NCI-H2029 (cell line): ENCODE data around the gene TOX2.

Experiments used
- DNase-seq: peaks from one replicate; lab custom pipeline; 2025; lab: John Stamatoyannopoulos, UW

TOX2 gene

GRCh38 chr20:44080064-44080463 is 165.4 kb downstream of the TOX2 start:
- DNase-seq: no peak

GRCh38 chr20:44080646-44081267 is 166.1 kb downstream of the TOX2 start:
- DNase-seq: peak; percentile 41

GRCh38 chr20:44081476-44081875 is 166.8 kb downstream of the TOX2 start:
- no peak for DNase-seq

GRCh38 chr20:44081888-44082287 is 167.2 kb downstream of the TOX2 start:
- DNase-seq: no peak

- DNase-seq: peak; percentile 56
These were observed 168.7 kb downstream of the TOX2 start for GRCh38 chr20:44083220-44083933.

GRCh38 chr20:44084439-44084838 is 169.8 kb downstream of the TOX2 start:
- DNase-seq: no peak

- no peak for DNase-seq
These were observed 170.2 kb downstream of the TOX2 start for GRCh38 chr20:44084891-44085290.

GRCh38 chr20:44085616-44086434 is 171.2 kb downstream of the TOX2 start:
- DNase-seq: no peak

GRCh38 chr20:44087051-44087856 is 172.6 kb downstream of the TOX2 start:
- no peak for DNase-seq

- no peak for DNase-seq
These were observed 173.1 kb downstream of the TOX2 start for GRCh38 chr20:44087857-44088120.

- DNase-seq: peak; percentile 14
These were observed 175.5 kb downstream of the TOX2 start for GRCh38 chr20:44089987-44090674.

- DNase-seq: no peak
These were observed 176.4 kb downstream of the TOX2 start for GRCh38 chr20:44091026-44091425.

GRCh38 chr20:44092551-44093248 is 178.0 kb downstream of the TOX2 start:
- peak; percentile 39 for DNase-seq

GRCh38 chr20:44093249-44093582 is 178.6 kb downstream of the TOX2 start:
- DNase-seq: no peak

GRCh38 chr20:44095831-44096230 is 181.2 kb downstream of the TOX2 start:
- no peak for DNase-seq

GRCh38 chr20:44097521-44098255 is 183.0 kb downstream of the TOX2 start:
- DNase-seq: no peak

- DNase-seq: no peak
These were observed 183.6 kb downstream of the TOX2 start for GRCh38 chr20:44098256-44098630.

GRCh38 chr20:44098657-44099056 is 184.0 kb downstream of the TOX2 start:
- no peak for DNase-seq

GRCh38 chr20:44099832-44100231 is 185.2 kb downstream of the TOX2 start:
- no peak for DNase-seq

GRCh38 chr20:44102582-44102981 is 187.9 kb downstream of the TOX2 start:
- DNase-seq: no peak
